ENCODE data around the gene UBAP2.

UBAP2 gene

DNA sequence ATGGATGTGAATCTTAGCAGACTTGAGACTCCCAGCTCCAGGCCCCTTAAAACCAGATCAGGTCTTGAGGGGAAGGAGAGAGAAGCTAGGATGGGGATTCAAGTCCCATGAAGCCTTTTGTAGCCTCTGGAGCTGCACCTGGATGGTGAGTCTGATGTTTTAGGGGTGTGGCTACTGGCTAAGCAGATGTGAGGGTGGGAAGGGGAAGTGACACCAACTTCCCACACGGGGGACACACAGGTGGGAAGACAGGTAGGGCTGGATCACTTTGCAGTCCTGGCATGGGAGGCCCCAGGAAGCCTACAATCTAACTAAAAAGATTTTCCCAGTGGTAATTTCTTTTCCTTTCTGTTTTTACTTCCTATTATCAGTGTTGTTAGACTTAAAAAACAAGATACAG is 38.7 kb upstream of the UBAP2 start:
- no peak for DNase-seq (ENCODE audit: low read depth)
- no peak overlapping the region for H3K4me3 ChIP-seq (ENCODE audit: low read depth, low read length)
- TF ChIP-seq CTCF (IDR thresholded peaks at IDR 0.05; ENCODE audit: insufficient read depth, low read depth, low read length, missing control alignments): no peak

GRCh38 chr9:34086864-34087263 is 38.2 kb upstream of the UBAP2 start:
- H3K4me3 ChIP-seq (ENCODE audit: low read depth, low read length): no peak overlapping the region
- no peak for DNase-seq (ENCODE audit: low read depth)
- no peak for TF ChIP-seq CTCF (IDR thresholded peaks at IDR 0.05; ENCODE audit: insufficient read depth, low read depth, low read length, missing control alignments)

DNA sequence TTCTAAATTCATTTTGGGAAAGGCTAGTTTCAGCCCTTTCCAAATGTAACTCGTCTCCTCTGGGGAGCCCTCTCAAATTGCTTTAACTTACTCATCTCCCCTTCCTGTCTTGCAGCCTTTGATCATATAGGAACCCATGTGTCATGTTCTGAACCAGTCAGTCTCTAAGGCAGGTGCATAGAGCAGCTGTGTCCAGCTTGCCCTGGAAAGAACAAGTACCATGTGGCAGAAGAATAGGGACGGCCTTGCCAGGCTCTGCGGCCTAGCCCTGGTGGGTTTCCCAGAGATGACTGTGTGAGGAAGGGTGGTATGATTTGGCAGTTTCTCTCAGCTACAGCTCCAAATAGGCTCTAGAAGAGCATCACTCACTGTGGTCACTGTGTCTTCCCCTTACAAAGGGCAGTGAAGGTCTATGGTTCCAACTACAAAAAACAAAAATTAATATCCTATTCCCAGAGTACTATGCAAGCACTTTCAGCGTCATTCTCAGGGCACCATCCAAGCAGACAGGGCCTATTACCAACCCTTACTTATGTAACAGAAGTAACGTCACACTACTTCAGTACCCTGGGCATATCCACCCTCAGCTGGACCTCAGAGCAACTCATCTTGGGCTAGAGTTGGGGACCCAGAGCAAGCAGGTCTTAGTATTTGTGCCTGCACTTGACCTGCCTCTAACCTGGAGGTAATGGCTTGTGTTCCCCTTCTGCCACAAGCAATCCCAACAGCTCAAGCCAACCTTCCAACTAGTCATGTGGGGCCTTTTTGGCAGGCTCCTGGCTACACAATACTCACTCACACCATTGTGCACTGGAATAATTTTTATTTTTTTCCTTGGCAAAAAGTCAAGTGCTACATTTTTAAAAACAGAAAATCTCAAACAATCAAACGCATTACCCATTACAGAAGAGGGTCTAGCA is 37.2 kb upstream of the UBAP2 start:
- no peak for DNase-seq (ENCODE audit: low read depth)
- TF ChIP-seq CTCF (IDR thresholded peaks at IDR 0.05; ENCODE audit: insufficient read depth, low read depth, low read length, missing control alignments): no peak

GRCh38 chr9:34084562-34084961 is 35.9 kb upstream of the UBAP2 start:
- H3K4me3 ChIP-seq (ENCODE audit: low read depth, low read length): no peak overlapping the region
- DNase-seq (ENCODE audit: low read depth): no peak
- no peak for TF ChIP-seq CTCF (IDR thresholded peaks at IDR 0.05; ENCODE audit: insufficient read depth, low read depth, low read length, missing control alignments)

More for the DNA sequence above, 37.2 kb upstream of the UBAP2 start:
- H3K4me3 ChIP-seq (ENCODE audit: low read depth, low read length): no peak overlapping the region

DNA sequence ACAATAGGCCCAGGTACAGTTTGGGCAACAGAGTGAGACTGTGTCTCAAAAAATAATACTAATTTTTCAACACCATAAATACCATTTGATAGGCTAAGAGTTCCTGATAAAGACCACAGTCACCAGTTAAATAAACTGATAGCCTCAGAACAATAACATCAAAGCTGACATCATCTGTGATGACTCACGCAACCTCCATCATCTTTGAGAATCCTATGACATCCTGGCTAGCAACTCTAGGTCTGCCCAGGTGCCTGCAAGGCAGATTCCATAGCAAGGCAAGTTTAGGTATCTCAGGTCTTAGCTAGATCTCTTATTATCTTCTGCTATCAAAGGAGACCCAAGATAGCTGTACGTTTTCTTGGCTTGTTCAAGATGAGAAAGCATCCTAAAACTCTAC is 30.5 kb upstream of the UBAP2 start:
- TF ChIP-seq CTCF (IDR thresholded peaks at IDR 0.05; ENCODE audit: insufficient read depth, low read depth, low read length, missing control alignments): no peak
- no peak overlapping the region for H3K4me3 ChIP-seq (ENCODE audit: low read depth, low read length)
- no peak for DNase-seq (ENCODE audit: low read depth)

GRCh38 chr9:34072868-34073590 is 24.3 kb upstream of the UBAP2 start:
- TF ChIP-seq CTCF (IDR thresholded peaks at IDR 0.05; ENCODE audit: insufficient read depth, low read depth, low read length, missing control alignments): no peak
- no peak for DNase-seq (ENCODE audit: low read depth)
- H3K4me3 ChIP-seq (ENCODE audit: low read depth, low read length): no peak overlapping the region
